ENCODE measurements around the gene SMYD3.

DNA sequence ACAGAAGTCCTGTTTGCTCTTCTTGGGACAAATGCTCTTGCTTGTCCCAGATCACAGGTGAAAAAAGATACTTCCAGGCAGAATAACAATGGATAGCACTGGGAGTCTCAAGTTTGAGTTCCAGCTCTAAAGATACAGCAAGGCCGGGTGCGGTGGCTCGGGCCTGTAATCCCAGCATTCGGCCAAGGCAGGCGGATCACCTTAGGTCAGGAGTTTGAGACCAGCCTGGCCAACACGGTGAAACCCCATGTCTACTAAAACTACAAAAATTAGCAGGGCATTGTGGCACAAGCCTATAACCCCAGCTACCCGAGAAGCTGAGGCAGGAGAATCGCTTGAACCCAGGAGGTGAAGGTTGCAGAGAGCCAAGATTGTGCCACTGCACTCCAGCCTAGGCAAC, 337.6 kb downstream of the SMYD3 start:
- TF ChIP-seq, protein P1, sequence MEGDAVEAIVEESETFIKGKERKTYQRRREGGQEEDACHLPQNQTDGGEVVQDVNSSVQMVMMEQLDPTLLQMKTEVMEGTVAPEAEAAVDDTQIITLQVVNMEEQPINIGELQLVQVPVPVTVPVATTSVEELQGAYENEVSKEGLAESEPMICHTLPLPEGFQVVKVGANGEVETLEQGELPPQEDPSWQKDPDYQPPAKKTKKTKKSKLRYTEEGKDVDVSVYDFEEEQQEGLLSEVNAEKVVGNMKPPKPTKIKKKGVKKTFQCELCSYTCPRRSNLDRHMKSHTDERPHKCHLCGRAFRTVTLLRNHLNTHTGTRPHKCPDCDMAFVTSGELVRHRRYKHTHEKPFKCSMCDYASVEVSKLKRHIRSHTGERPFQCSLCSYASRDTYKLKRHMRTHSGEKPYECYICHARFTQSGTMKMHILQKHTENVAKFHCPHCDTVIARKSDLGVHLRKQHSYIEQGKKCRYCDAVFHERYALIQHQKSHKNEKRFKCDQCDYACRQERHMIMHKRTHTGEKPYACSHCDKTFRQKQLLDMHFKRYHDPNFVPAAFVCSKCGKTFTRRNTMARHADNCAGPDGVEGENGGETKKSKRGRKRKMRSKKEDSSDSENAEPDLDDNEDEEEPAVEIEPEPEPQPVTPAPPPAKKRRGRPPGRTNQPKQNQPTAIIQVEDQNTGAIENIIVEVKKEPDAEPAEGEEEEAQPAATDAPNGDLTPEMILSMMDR (IDR thresholded peaks at IDR 0.05), result no peak
- no peak for TF ChIP-seq POLR2A (IDR thresholded peaks at IDR 0.05)
